ENCODE data around the gene DCAF15.

Gene DCAF15

DNA sequence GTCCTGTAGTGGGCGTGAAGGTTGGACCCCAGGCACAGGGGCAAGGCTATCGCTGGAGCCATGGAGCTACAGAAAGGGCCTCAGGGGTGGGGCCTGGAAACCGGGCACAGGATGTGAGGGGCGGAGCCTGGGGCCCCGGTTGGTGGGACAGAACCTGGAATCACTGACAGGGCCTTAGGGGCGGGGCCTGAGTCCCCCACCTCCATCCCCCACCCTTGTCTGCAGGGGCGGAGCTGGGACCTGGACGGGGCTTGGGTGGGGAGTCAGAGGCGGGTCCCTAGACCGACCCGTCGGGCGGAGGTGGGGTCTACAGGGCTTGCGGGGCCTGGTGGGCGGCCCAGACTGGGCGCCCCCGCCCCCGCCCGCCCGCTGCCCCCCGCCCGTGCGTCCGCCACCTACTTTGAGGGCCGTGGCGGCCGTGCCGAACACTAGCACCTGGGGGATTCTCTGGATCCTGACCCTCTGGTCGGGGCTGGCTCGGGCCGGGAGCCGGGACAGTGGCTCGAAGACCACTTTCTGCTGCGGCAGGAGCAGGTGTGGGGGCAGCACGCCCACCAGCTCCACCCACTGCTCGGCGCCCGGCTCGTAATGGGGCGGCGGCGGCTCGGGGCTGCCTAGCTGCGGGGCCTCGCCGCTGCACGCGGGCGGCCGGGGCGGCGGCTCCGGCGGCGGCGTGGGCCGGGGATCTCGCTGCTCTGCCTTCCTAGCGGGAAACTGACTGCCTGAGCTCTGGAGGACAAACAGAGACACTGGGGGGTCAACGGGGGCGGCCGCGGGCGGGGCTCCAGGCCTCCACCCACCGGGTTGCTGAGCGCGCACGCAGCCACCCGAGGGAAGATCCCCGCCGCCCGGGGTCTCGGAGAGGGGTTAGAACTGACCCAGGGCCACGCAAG, 26.3 kb downstream of the DCAF15 start:
- no peak for DNase-seq

DNA sequence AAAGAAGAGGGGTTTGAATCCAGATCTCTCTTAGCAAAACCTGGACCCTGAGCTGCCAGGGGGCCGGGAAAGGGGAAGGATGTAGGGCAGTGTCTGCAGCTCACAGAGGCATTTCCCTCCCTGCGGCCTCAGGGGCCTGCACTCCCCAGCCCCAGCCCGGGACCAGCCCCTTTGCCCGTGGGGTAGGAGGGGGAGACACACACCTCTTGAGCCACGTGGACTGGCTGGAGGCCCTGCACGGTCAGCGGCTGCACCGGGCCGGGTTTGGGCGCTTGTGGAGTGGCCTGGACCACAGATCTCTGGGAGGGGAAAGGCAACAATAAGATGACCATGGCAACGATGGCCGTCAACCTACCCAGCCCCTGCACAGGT, 26.9 kb downstream of the DCAF15 start:
- DNase-seq, result no peak

DNA sequence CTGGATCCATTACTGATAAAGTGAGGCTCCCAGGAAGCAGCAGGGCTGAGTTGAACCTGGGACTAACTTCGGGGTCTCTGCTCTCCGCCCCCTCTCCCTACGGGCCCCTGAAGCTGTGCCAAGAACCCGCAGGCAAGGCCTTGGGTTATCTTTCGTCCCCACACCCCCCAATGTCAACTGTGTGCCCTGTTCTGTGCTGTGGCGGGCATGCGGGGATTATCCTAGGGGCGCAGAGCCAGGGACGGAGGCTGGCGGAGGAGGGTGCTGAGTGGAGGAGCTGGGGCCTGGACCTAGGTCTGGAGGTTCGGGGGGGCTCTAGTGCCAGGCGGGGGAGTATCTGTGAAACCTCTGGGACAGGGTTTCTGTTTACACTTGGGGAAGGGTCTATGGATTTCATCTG, 27.4 kb downstream of the DCAF15 start:
- DNase-seq, result no peak

DNA sequence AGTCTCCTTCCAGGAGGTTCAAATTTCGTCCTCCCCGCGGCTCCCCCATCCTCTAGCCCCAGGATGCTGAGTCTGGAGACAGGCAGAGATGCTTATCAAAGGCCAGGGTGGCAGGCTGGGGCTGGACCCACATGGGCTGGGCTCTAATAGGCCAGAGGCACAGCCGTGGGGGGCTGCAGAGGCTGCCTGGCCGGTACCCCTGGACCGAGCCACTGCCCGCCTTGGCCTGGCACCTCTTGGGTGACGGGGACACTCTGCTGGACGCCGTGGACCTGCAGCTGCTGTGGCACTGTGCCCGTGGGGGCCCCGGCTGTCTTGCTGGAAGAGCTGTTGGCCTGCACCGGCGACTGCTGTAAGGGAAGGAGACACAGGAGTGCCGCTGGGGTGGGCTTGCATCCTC, 28.0 kb downstream of the DCAF15 start:
- DNase-seq, result no peak

DNA sequence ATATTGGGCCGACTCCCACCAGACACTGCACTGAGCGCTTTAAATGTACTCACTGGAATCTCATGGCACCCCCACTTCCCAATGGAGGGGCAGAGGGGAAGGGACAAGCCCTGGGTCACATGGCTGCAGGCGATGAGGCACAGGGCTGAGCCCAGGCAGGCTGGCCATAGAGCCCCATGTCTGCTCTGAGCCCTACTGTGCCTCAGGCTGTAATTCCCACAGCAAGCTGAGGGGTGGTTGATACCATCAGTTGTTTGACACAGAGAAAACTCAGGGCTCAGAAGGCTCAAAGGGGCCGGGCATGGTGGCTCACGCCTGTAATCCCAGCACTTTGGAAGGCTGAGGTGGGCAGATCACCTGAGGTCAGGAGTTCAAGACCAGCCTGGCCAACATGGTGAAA, 28.7 kb downstream of the DCAF15 start:
- DNase-seq, result no peak

DNA sequence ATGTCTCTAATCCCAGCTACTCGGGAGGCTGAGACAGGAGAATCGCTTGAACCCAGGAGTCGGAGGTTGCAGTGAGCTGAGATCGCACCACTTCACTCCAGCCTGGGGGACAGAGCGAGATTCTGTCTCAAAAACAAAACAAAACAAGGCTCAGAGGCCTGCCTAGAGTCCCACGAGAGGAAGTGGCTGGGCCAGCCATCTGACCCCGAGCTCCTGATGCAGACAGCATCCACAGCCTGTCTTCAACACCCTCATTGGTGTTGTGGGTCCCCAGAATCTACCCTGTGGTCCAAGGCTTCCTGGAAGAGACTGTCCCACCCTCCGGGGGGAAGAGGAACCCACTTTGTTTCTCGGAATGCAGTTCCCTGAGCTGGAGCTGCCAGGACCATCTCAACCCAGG, 29.2 kb downstream of the DCAF15 start:
- no peak for DNase-seq

DNA sequence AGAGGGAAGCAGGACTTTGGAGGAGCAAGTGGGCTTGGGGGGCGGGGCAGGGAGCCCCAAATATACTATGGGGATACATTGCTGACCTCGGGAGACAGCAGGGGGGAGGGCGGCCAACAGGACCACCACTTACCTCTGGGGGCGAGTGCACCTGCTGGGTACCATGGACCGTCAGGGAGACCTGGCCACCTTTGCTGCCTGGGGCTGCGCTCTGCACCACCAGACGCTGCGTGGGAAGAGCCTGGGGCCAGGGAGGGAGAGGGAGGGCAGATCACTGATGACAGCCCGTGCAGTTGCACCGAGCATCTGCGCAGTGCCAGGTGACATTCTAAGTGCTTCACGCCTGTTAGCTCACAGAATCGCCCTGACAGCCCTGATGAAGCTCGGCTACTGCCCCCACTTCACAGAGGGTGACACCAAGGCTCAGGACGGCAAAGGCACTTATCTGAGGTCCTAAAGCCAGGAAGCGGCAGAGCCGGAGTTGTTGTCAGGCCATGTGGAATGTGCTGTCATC, 29.7 kb downstream of the DCAF15 start:
- DNase-seq, result no peak

DNA sequence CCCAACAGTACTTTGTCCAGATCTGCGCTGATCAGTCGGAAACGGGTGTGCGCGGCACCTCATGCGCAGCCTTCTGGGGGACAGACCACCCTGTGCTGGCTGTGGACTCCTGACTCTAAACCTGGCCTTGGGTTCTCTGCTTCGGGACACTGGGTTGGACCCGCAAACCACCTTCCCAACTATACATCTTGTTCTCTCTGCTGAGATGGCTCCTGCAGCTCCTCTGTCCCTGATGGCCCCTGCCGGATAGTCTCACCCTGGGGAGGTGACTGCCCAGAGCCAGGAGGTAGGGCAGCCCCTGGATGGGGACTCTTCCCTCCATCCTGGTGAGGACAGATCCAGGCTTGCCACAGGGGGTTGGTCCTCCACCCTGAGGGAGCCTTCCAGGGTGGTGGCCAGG, 30.5 kb downstream of the DCAF15 start:
- no peak for DNase-seq

GRCh38 chr19:13983213-13983889, 31.0 kb downstream of the DCAF15 start:
- no peak for DNase-seq

GRCh38 chr19:13984186-13984585, 31.9 kb downstream of the DCAF15 start:
- DNase-seq, result no peak

DNA sequence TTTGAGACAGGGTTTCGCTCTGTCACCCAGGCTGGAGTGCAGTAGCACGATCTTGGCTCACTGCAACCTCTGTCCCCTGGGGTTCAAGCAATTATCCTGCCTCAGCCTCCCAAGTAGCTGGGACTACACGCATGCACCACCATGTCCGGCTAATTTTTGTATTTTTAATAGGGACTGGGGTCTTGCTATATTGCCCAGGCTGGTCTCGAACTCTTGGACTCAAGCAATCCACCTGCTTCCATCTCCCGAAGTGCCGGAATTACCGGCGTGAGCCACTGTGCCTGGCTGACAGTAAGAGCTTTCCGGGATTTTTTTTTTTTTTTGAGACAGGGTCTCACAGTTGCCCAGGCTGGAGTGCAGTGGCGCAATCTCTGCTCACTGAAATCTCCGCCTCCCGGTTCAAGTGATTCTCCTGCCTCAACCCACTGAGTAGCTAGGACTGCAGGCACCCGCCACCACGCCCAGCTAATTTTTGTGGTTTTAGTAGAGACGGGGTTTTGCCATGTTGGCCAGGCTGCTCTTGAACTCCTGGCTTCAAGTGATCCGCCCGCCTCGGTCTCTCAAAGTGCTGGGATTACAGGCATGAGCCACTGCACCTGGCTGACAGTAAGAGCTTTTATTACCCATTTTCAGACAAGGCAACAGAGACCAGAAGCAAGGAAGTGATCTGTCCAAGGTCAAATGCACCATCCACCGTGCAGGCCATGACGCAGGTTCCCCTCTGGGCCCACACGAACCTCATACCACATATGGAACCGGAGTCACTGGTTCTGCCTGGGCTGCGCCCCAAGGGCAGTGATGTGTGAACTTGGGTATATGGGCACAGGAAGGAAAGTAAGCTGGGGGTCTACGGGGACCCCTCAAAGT, 32.8 kb downstream of the DCAF15 start:
- peak; percentile 16 for DNase-seq

- no peak for DNase-seq
Measured at GRCh38 chr19:13985771-13986347, 33.5 kb downstream of the DCAF15 start.

- peak; percentile 99 for DNase-seq
Measured at GRCh38 chr19:13986348-13986904, 34.1 kb downstream of the DCAF15 start.

DNA sequence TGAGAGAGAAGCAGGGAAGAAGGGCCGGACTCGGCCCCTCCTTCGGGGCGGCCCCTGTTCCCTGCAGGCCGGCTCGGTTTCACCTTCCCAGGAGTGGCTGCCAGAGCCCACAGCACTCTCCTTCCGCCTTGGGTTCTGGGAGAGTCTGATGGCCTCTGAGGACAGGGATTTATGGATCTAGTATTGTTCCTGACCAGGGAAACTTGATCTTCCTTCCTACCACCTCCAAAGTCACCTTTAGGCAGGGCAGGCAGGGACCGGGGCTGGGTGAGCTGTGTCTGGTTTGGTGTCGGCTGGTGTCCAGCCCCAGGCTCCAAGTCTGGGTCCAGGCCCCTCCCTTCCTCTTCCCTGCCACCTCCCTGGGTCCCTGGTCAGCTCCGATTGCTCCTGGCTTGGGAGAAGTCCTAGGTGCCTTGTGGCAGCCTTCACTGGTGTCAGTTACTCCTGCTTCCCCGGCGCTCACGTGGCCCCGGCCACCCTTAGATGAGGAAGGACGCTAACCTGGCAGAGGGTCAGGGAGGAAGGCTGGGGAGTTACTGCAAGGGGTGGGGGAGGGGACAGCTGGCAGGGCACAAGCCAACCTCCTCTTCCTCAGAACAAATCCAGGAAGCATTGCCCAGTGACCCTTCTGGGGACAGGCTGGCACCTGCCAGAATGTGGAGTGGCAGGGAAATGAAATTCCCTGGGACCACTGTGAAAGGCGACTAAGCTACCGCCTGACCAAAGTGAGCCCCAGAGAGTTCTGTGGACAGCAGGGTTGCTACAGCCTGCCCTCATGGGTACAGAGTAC, 35.0 kb downstream of the DCAF15 start:
- no peak for DNase-seq

DNA sequence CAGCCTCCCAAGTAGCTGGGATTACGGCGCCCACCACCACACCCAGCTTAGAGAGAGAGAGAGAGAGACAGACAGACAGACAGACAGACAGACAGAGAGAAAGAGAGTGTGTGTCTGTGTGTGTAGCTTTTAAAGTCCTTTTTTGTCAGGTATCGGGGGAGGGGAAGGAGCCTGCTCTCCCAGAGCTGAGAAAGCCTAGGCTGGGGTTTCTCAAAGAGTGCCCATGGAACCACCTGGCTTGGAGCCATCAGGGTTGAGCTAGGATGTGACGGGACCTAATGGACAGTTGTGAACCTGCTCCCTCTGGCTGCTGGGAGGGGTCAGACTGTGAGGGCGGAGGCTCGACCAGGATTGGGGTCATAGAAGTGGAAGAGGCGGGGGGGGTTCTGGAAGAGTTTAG, 37.2 kb downstream of the DCAF15 start:
- DNase-seq, result no peak

DNA sequence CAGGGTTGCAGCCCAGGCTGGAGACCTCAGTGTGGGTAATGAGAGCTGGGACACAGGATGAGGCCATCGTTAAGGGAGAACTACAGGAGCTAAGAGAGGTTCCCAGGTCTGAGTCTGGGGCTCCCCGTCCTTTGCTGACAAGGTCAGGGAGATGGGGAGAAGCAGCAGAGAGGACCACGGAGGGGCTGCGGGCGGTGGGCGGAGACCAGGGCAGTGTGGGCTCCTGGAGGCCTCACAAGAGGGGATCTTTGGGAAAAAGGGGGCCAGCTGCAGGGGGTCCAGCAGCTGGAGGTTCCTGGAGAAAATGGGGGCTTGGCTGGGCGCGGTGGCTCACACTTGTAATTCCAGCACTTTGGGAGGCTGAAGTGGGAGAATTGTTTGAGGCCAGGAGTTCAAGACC, 37.8 kb downstream of the DCAF15 start:
- no peak for DNase-seq

- DNase-seq, result no peak
Measured at GRCh38 chr19:13992025-13992424, 39.7 kb downstream of the DCAF15 start.

GRCh38 chr19:13993590-13994300, 41.4 kb downstream of the DCAF15 start:
- DNase-seq, result no peak

DNA sequence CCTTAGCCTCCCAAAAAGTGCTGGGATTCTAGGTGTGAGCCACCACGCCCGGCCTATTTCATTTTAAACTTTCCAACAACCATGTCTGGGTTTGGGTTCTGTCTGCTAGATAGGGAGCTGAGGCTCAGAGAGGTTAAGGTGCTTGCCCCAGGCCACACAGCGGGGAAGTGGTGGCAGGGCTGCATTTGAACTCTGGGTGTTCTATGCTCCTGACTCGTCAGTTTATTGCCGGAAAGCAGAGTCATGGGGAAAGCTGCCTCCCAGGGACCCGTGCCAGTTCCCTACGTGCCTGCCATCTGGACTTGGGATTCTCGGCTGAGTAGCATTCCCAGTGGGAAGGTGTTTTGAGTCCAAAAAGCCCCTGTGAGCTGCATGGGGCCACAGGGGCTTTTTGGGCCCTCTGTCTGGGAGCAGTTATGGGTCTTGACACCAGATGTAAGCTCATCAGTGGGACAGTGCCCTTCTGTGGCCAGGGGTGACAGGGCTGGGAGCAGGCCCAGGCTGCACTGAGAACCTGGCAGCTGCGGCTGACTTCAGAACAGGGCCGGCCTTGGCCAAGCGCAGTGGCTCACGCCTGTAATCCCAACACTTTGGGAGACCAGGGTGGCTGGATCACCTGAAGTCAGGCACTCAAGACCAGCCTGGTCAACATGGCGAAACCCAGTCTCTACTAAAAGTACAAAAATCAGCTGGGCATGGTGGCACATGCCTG, 42.9 kb downstream of the DCAF15 start:
- no peak for DNase-seq

Measured in activated CD4-positive, alpha-beta T cell treated with anti-CD3 and anti-CD28 coated beads, Interleukin-2, amount 50 U/mL, for 16 hours (primary cell).